ENCODE results near the gene DPP6. TPM values are rescaled to one million over a fixed set of nuclear protein-coding genes. Genes with fewer than 3 reads are reported as not detected.

Gene DPP6
- total RNA-seq, 1 experiment from 2014 or later = not detected

DNA sequence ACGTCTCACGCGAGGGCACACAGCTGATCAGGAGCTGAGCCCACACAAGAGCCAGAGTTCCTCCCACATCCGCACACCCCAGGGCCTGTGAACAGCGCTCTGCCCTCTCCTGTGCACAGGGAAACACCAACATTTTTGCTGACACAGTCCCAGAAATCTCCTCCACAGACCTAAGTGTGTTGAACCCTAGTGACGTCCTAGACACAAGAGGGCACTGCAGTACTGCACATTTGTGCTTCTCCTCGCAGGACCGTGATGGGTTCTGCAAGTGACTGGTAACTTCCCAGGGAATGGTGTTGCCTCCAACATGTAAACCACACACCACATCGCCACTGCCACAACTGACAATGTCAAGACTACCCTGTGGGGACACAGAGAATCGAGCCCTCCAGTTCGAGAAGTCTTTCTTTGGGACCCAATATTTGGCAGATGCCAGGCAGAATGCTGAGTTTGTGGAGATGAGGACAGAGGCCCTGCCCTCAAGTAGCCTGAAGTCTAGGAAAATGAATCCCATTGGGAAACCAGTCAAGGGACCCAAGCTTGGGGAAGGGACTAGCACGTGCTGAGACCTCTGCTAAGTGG lies 780.5 kb downstream of the DPP6 start:
- DNase-seq (ENCODE audit: low read depth in 1 of 2, low spot score in 2 of 2) = no peak
- no peak overlapping the region for H3K4me3 ChIP-seq
- H3K36me3 ChIP-seq = no peaks in the 10 kb centered on the region
- no peaks in the 10 kb centered on the region for H3K9me3 ChIP-seq (replicated peaks)
- no peaks in the 10 kb centered on the region for H3K27me3 ChIP-seq (replicated peaks)
- no peak overlapping the region for H3K27ac ChIP-seq
- H3K4me1 ChIP-seq (replicated peaks) = no peaks in the 10 kb centered on the region

DNA sequence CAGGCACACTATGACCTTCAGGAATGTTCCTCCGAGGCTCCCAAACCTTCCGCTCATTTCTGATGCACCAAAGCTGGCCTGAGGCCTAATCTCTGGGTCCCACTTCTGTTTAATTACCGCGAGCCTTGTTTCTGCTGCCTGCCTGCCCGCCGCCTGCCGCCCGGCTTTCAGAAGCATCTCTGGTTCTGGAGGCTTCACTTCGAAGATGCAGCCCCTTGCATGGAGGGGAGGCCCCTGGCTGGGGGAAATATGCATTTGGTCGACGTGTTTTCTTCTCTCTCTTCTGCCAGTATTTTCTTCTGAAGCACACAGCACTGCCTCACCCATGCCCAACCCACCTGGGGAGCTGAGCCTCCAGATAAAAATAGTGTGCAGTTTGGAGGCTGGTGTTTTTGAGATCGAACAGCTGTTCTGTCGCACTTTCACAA lies 783.8 kb downstream of the DPP6 start:
- no peak overlapping the region for H3K27ac ChIP-seq
- no peak for DNase-seq (ENCODE audit: low read depth in 1 of 2, low spot score in 2 of 2)
- H3K36me3 ChIP-seq = no peaks in the 10 kb centered on the region
- no peak overlapping the region for H3K4me3 ChIP-seq
- no peaks in the 10 kb centered on the region for H3K9me3 ChIP-seq (replicated peaks)
- H3K4me1 ChIP-seq (replicated peaks) = no peaks in the 10 kb centered on the region
- H3K27me3 ChIP-seq (replicated peaks) = no peaks in the 10 kb centered on the region

DNA sequence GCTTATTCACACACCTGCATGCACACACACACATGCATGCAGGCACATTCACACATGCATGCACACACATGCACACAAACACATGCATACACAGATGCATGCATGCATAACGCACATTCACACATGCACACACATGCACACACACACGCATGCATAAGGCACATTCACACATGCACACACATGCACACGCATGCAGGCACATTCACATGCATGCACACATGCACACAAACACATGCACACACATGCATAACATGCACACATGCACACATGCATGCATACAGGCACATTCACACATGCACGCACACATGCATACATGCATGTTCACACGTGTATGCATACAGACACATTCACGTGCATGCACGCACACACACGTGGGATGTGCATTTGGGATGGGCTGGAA lies 784.9 kb downstream of the DPP6 start:
- DNase-seq (ENCODE audit: low read depth in 1 of 2, low spot score in 2 of 2) = no peak
- no peaks in the 10 kb centered on the region for H3K27me3 ChIP-seq (replicated peaks)
- H3K36me3 ChIP-seq = no peaks in the 10 kb centered on the region
- no peak overlapping the region for H3K4me3 ChIP-seq
- H3K9me3 ChIP-seq (replicated peaks) = no peaks in the 10 kb centered on the region
- no peak overlapping the region for H3K27ac ChIP-seq
- H3K4me1 ChIP-seq (replicated peaks) = no peaks in the 10 kb centered on the region

DNA sequence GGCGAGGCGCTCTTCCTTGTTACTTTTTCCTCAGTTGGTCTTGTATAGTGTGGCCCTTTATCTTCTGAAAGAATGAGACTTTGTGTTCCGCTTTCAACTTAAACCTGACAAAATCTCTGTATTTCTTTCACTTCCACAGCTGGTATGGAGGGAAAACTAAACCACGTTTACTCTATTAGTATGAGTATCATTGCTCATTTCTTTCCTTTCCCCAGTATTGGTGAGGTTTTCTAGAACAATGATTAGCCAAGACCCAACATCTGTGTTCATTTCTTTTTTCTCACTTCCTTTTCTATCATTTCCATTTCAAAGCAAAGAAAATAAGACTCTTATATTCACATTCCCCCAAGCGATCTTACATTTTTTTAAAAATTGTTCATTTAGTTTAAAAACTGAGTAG lies 785.4 kb downstream of the DPP6 start:
- Histone ChIP-seq H3K27me3 (replicated peaks) (no peaks in the 10 kb centered on the region), H3K27ac (no peak overlapping the region), H3K4me3 (no peak overlapping the region), H3K4me1 (replicated peaks) (no peaks in the 10 kb centered on the region), H3K36me3 (no peaks in the 10 kb centered on the region), H3K9me3 (replicated peaks) (no peaks in the 10 kb centered on the region)
- no peak for DNase-seq (ENCODE audit: low read depth in 1 of 2, low spot score in 2 of 2)

DNA sequence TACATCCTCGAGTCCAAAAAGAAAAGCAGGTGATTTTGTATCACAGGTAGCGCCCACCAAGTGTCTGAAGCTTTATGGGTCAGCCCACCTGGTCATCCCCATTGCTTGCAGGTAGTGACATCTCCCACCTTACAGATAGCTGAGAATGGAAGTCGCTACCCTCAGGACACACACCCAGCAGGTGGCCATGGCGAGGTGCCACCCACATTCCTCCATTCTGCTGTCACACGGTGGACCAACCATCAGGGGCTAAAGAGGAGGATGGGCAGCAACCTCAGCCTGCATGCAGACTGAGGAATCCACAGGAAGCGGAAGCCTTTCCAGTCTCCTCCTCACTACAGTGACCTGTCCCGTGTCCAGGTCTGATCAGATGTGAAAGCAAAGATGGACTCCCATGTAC lies 787.9 kb downstream of the DPP6 start:
- Histone ChIP-seq H3K4me3 (no peak overlapping the region), H3K27ac (no peak overlapping the region), H3K4me1 (replicated peaks) (no peaks in the 10 kb centered on the region), H3K9me3 (replicated peaks) (no peaks in the 10 kb centered on the region), H3K27me3 (replicated peaks) (no peaks in the 10 kb centered on the region), H3K36me3 (no peaks in the 10 kb centered on the region)
- DNase-seq (ENCODE audit: low read depth in 1 of 2, low spot score in 2 of 2) = no peak

DNA sequence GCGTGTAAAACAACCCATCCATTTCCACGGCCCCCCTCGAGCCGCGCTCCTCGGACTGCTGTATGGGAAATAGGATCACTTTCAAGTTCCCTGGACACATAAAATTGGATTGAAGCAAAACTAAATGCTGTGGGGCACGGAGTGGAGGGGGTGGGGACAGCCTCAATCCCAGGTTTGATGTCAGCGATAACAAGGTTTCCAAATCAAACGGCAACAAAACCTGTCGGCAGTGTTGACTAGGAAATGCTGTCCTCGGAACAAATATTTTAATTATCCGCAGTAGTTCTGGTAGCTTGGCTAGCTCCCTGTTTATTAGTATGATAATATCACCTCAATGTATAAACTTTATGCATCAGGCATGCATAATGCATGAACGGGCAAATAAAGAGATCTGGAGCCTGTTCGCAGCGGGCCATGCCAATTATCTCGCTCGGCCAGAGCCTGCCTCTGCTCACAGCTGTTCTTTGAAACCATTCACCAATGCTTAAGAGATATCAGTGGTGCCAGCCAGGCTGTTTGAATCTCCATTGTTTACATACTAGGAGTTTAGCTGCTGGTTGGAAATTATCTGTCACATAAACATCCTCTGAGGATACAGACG lies 789.6 kb downstream of the DPP6 start:
- Histone ChIP-seq H3K9me3 (replicated peaks) (no peaks in the 10 kb centered on the region), H3K36me3 (no peaks in the 10 kb centered on the region), H3K4me3 (no peak overlapping the region), H3K4me1 (replicated peaks) (no peaks in the 10 kb centered on the region), H3K27ac (no peak overlapping the region), H3K27me3 (replicated peaks) (no peaks in the 10 kb centered on the region)
- no peak for DNase-seq (ENCODE audit: low read depth in 1 of 2, low spot score in 2 of 2)

DNA sequence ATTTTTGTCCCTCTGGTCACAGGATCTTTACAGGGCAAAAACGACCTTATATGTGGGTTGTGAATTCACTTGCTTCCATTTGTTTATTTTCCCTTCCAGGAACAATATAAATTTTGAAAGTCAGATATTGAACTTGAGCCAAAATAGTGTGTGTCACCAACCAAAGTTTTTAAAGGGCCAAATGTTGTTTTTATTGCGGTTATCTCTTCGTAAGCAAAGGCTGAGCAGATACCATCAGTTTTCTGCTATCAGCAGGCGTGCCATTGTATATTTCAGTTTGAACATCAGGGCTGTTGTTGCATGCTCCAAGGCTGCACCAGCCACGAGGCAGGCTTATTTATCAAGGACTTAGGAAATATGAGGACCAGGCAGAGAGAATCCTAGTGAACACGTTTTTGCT lies 790.4 kb downstream of the DPP6 start:
- no peak overlapping the region for H3K27ac ChIP-seq
- H3K9me3 ChIP-seq (replicated peaks) = no peaks in the 10 kb centered on the region
- no peaks in the 10 kb centered on the region for H3K36me3 ChIP-seq
- peak in 1 of 2 experiments; percentile 41 for DNase-seq (ENCODE audit: low read depth in 1 of 2, low spot score in 2 of 2)
- H3K27me3 ChIP-seq (replicated peaks) = no peaks in the 10 kb centered on the region
- H3K4me3 ChIP-seq = no peak overlapping the region
- no peaks in the 10 kb centered on the region for H3K4me1 ChIP-seq (replicated peaks)

DNA sequence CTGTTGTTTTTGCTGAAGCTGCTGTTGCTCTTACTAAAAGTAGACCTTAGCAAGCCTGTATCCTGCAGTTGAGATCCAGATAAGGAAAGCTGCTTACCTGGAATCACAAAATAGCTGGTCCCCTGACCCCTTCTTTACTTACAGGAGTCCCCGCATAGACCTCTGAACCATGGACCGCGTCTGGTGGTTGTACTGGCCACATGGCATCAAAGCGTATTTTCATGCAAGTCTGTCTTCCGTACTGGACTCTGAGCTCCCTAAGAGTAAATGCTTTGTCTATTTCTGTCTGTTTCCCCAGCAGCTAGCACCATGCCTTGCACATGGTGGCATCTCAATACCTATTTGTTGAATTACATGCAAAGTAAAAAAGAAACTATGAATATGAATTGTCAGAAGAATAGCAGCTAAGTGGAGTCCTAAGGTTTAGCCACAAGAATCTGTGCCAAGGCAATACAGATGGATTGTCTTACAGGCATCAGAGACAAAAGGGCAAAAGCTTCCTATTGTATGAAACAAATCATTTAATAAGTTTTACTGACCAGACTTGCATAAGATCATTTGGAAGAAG lies 791.6 kb downstream of the DPP6 start:
- Histone ChIP-seq H3K4me1 (replicated peaks) (no peaks in the 10 kb centered on the region), H3K4me3 (no peak overlapping the region), H3K36me3 (no peaks in the 10 kb centered on the region), H3K27ac (no peak overlapping the region), H3K27me3 (replicated peaks) (no peaks in the 10 kb centered on the region), H3K9me3 (replicated peaks) (no peaks in the 10 kb centered on the region)
- DNase-seq (ENCODE audit: low read depth in 1 of 2, low spot score in 2 of 2) = no peak

DNA sequence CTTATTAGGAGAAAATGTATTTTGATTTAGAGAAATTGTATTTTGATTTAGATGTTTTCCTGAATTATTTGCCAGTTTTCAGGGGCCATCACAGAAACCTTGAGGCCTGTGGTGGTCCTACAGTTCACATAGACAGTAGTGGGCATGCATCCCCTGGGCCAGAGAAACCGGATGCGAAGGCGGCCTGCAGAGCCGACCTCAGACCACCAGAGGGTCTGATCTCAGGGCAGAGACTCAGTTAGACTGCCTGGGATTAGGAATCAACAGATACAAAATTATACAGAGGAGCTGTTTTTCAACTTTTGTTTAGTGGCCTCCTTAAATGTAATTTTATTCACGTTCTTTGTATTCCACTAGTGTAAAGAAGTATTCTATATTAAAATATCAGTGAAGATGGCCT lies 792.3 kb downstream of the DPP6 start:
- Histone ChIP-seq H3K27ac (no peak overlapping the region), H3K4me1 (replicated peaks) (no peaks in the 10 kb centered on the region), H3K9me3 (replicated peaks) (no peaks in the 10 kb centered on the region), H3K4me3 (no peak overlapping the region), H3K27me3 (replicated peaks) (no peaks in the 10 kb centered on the region), H3K36me3 (no peaks in the 10 kb centered on the region)
- DNase-seq (ENCODE audit: low read depth in 1 of 2, low spot score in 2 of 2) = no peak

DNA sequence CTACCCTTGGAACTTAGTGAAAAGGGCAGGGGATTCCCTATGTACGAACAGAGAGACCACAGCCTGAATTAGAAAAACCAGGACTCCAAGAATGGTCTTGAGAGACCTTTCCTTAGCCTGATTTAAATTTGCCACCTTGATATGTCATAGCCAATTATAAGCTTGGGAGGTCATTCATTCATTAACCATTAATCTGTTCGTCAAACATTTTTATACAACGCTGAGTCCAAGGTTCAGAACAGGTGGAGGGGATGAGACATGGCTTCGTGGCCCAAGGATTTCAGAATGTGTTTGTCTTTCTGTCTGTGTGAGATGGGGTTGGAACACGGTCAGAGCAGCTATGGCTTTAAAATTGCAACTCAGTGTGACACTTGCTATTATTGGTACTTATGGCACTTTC lies 792.8 kb downstream of the DPP6 start:
- H3K36me3 ChIP-seq = no peaks in the 10 kb centered on the region

DNA sequence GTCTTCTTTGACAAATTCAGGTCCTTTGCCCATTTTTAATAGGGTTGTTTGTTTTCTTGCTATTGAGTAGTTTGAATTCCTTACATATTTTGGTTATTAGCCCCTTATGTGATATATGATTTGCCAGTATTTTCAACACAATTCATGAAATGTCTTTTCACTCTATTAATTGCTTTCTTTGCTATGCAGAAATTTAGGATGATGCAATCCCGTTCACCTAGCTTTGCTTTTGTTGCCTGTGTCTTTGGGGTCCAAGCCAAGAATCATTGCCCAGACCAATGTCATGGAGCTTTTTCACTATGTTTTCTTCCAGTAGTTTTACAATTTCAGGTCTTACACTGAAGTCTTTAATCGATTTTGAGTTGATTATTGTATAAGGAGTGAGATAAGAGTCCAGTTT lies 796.3 kb downstream of the DPP6 start:
- DNase-seq (ENCODE audit: low read depth in 1 of 2, low spot score in 2 of 2) = no peak
- Histone ChIP-seq H3K27me3 (replicated peaks) (no peaks in the 10 kb centered on the region), H3K27ac (no peak overlapping the region), H3K9me3 (replicated peaks) (no peaks in the 10 kb centered on the region; the same call in 1 of the 2 replicates), H3K4me3 (no peak overlapping the region), H3K4me1 (replicated peaks) (no peaks in the 10 kb centered on the region), H3K36me3 (no peaks in the 10 kb centered on the region)

More for the DNA sequence above, 792.8 kb downstream of the DPP6 start:
- Histone ChIP-seq H3K27me3 (replicated peaks) (no peaks in the 10 kb centered on the region), H3K27ac (no peak overlapping the region), H3K4me3 (no peak overlapping the region), H3K4me1 (replicated peaks) (no peaks in the 10 kb centered on the region), H3K9me3 (replicated peaks) (no peaks in the 10 kb centered on the region)
- DNase-seq (ENCODE audit: low read depth in 1 of 2, low spot score in 2 of 2) = no peak

DNA sequence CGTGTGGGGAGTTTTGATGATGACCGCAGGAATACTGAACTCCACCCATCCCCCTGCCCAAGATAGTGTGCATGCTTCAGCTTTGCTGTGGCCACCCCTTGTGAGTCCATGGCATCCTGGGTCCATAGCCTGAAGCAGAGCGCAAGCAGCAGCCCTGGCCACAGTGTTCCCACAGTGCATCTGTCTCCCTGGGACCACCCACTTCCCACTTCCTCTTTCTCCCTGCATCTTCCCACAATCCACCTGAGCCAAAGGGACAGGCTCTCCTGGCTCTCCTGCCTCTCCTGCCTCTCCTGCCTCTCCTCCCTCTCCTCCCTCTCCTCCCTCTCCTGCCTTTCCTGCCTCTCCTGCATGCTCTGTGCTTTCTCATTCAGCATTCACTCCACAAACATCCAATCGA lies 800.0 kb downstream of the DPP6 start:
- no peak overlapping the region for H3K27ac ChIP-seq
- H3K36me3 ChIP-seq = no peaks in the 10 kb centered on the region
- no peaks in the 10 kb centered on the region for H3K4me1 ChIP-seq (replicated peaks)
- DNase-seq (ENCODE audit: low read depth in 1 of 2, low spot score in 2 of 2) = no peak
- no peaks in the 10 kb centered on the region for H3K27me3 ChIP-seq (replicated peaks)
- H3K9me3 ChIP-seq (replicated peaks) = no peaks in the 10 kb centered on the region; the same call in 1 of the 2 replicates
- no peak overlapping the region for H3K4me3 ChIP-seq

DNA sequence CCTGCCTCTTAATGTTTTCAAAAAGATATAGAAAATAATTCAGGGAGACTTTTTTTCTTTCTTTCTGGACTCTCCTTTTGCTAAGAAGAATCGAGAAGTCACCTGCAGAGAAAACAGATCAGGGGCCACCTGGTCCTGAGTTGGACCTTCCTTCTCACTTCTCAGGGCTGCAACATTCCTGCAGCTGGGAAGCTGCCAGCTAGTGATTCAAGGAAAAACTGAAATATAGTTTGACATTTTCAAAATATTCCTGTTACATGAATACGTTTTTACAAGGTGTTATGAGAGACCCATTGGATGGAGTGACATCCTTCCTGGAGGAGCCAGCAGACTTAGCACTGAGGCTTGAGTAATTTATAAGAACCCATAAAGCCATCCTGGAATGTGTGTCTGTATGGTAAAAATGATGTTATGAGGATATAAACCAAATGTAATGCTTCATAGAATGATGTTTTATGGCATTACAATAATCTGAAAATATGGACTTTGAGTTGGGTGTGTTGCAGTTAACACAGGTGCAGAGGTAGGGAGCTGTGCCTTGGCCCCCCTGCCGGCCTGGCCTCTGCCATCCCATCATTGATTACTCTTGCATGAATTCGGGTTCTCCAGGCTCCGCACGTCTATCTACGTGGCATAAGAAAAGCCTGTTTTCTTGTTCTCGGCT lies 801.0 kb downstream of the DPP6 start:
- H3K4me3 ChIP-seq = no peak overlapping the region
- H3K27ac ChIP-seq = no peak overlapping the region
- H3K27me3 ChIP-seq (replicated peaks) = no peaks in the 10 kb centered on the region
- H3K4me1 ChIP-seq (replicated peaks) = no peaks in the 10 kb centered on the region
- DNase-seq (ENCODE audit: low read depth in 1 of 2, low spot score in 2 of 2) = no peak
- H3K9me3 ChIP-seq (replicated peaks) = no peaks in the 10 kb centered on the region; the same call in 1 of the 2 replicates
- no peaks in the 10 kb centered on the region for H3K36me3 ChIP-seq

DNA sequence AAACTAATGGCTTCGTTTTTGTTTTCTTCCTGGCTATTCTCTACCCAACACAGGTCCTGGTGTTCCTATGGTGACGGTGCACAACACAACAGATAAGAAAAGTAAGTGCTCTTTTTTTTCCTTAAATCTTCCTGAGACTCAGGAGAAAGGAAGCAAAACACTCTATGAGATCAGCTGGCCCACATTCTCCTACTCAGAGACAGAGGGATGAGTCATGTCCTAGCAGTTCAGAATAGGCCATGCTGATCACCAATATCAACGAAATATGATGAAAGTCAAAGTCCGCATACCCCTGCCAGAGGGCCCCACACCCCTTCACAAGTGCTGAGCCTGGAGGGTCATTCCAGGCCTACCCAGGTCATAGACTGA lies 801.5 kb downstream of the DPP6 start:
- DNase-seq (ENCODE audit: low read depth in 1 of 2, low spot score in 2 of 2) = no peak
- Histone ChIP-seq H3K27me3 (replicated peaks) (no peaks in the 10 kb centered on the region), H3K4me1 (replicated peaks) (no peaks in the 10 kb centered on the region), H3K9me3 (replicated peaks) (no peaks in the 10 kb centered on the region; the same call in 1 of the 2 replicates), H3K4me3 (no peak overlapping the region), H3K36me3 (no peaks in the 10 kb centered on the region), H3K27ac (no peak overlapping the region)

All from SJSA1 (cell line).